Measurements from ENCODE around the gene OSBPL2.

Gene OSBPL2

GRCh38 chr20:62236200-62236599 lies 2.1 kb upstream of the OSBPL2 start:
- no peak for TF ChIP-seq CTCF (IDR thresholded peaks at IDR 0.05; ENCODE audit: low read length, missing control alignments)
- H3K4me3 ChIP-seq (replicated peaks; ENCODE audit: low read depth, low read length), result no peak overlapping the region

GRCh38 chr20:62236766-62237513 lies 1.4 kb upstream of the OSBPL2 start:
- no peak overlapping the region for H3K4me3 ChIP-seq (replicated peaks; ENCODE audit: low read depth, low read length)
- DNase-seq (ENCODE audit: low read depth), result no peak
- no peak for TF ChIP-seq CTCF (IDR thresholded peaks at IDR 0.05; ENCODE audit: low read length, missing control alignments)

More at GRCh38 chr20:62236200-62236599, 2.1 kb upstream of the OSBPL2 start:
- no peak for DNase-seq (ENCODE audit: low read depth)

- no peak overlapping the region for H3K4me3 ChIP-seq (replicated peaks; ENCODE audit: low read depth, low read length)
- DNase-seq (ENCODE audit: low read depth), result no peak
- no peak for TF ChIP-seq CTCF (IDR thresholded peaks at IDR 0.05; ENCODE audit: low read length, missing control alignments)
Measured at GRCh38 chr20:62237514-62237800, 864 bp upstream of the OSBPL2 start.

GRCh38 chr20:62238569-62239277 lies 402 bp downstream of the OSBPL2 start:
- no peak for TF ChIP-seq CTCF (IDR thresholded peaks at IDR 0.05; ENCODE audit: low read length, missing control alignments)
- no peak for DNase-seq (ENCODE audit: low read depth)
- H3K4me3 ChIP-seq (replicated peaks; ENCODE audit: low read depth, low read length), result peak overlapping the region; percentile 71

- TF ChIP-seq CTCF (IDR thresholded peaks at IDR 0.05; ENCODE audit: low read length, missing control alignments), result no peak
- DNase-seq (ENCODE audit: low read depth), result peak; percentile 6
- peak overlapping the region; percentile 71 for H3K4me3 ChIP-seq (replicated peaks; ENCODE audit: low read depth, low read length)
Measured at GRCh38 chr20:62239278-62239879, 1.1 kb downstream of the OSBPL2 start.

- TF ChIP-seq CTCF (IDR thresholded peaks at IDR 0.05; ENCODE audit: low read length, missing control alignments), result no peak
- no peak for DNase-seq (ENCODE audit: low read depth)
- no peak overlapping the region for H3K4me3 ChIP-seq (replicated peaks; ENCODE audit: low read depth, low read length)
Measured at GRCh38 chr20:62240020-62240685, 1.8 kb downstream of the OSBPL2 start.
